Medulla oblongata (tissue), 1 donor: ENCODE data around the gene FNBP1.

Source experiments
- DNase-seq: peaks from one replicate; pipeline ENCODE4 v3.0.0-alpha.2; 2015; ENCODE audit errors: extremely low spot score

FNBP1 gene

DNA sequence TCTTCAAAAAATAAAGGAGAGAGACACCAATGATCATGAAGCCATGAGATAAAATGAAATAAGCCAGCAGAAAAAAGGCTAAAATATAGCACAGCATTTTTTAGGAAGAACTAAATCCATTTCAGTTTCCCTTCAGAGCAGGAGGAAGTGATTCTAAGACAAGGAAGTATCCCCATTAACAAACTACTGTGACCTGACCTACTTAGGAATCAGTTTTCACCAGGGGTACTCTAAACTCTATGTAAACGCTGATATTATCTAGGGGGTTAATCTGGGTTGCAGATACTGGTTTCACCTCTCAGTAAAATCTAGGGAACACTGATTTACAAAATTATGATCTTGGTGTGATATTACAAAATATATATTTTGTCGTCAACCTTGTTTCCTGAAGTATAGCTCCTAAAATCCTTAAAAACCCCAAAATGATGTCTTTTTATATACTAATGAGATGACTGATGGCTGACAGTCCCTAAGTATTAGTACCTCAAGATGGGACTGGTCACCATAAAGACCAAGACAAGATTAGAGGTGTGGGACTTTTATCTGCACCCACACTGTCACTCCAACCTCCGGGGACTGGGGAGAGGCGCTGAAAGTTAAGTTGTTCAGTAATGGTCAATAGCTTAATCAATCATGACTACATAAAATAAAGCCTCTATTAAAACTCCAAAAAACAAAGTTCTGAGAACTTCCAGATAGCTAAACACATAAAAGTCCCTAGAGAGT, 2.9 kb upstream of the FNBP1 start:
- DNase-seq = no peak

DNA sequence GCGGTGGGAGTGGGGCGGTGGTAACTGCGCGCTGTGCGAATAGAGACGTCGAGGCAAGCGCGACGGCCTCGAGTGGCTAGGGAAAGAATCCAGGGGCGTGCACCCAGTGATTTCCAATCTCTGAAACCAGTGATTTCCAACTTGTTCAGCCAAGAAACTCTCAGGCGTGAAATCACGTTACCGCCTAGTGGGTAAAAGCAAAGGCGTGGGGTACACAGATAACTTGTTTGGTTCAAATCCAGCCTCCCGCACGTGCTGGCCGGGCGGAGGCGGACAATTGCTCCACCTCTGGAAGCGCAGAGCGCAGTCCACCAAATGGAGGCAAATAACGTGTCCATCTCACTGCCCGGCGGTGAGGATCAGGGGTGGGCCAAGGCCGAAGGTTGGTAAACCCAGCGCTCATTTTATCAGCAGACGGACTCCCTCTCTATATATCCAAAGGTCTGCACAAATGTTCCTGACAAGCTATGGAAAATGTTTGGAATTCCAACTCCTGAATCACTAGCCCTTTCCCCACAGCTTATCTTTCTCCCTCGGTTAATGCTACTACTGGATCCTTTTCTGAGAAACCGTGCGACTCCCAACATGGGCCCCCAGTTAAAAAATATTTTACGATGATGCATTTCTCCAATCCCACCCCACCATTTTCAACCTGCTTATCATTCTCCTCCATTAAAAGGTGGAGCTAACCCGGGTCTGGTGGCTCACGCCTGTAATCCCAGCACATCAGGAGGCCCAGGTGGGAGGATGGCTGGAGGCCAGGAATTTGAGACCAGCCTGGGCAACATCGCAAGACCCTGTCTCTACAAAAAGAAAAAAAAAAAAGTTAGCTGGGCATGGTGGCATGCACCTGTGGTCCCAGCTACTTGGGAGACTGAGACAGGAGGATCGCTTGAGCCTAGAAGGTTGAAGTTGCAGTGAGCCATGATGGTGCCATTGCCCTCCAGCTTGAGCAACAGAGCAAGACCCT, 950 bp upstream of the FNBP1 start:
- no peak for DNase-seq

DNA sequence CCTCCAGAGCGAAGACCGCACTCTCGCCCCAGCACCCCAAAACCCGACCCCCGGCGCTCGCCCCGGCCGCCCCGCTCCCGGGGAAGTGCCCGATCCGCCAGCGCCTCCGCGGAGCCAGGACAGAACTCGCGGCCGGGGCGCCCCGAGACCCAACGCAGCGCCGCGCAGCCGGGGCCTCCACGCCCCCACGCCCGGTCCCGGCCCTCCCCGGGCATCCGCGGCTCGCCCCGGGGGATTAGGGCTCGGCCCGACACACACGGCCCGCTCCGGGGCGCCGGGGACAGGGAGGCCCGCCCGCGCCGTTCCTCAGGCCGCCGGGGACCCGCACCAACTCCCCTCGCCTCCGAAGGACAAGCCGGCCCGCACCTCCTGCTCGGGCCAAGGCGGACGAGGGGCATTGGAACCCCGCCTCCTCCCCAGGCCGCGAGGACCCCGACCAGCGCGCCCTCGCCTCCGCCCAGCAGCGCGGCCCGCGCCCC, 544 bp downstream of the FNBP1 start:
- no peak for DNase-seq

DNA sequence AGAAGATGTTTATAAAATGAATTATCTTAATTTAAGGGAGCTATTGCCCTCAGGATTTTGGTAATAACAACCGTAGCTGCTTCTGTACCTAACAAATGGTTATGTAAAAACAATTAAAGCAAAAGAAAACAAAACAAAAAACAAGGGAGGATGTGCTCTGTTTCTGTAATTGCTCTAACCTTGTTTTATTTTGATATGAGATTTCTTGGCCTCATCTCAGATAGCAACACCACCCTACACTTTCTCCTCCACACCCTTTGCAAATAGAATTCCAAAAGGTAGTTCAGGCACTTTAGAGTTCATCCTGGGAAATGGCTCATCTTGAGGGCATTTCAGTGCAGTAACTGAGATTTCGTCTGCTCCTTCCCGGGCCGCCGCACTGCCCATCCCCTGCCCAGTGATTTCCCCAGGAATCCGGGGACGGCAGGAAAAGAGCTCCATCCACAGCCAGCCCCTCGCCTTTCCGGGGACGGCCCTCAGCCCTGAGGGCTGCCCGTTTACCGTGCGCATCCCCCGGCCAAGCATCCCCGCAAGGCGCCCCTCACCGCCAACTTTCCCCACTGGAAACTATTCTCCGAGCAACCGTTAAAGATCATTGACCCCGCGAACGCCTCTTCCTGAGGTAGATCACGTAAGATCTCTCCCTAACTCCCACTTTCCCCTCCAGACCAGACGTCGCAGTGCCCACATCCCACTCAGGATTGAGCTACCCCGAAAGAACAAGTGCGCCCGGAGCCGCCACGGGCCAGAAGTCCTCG, 1.2 kb downstream of the FNBP1 start:
- peak; percentile 49 for DNase-seq

DNA sequence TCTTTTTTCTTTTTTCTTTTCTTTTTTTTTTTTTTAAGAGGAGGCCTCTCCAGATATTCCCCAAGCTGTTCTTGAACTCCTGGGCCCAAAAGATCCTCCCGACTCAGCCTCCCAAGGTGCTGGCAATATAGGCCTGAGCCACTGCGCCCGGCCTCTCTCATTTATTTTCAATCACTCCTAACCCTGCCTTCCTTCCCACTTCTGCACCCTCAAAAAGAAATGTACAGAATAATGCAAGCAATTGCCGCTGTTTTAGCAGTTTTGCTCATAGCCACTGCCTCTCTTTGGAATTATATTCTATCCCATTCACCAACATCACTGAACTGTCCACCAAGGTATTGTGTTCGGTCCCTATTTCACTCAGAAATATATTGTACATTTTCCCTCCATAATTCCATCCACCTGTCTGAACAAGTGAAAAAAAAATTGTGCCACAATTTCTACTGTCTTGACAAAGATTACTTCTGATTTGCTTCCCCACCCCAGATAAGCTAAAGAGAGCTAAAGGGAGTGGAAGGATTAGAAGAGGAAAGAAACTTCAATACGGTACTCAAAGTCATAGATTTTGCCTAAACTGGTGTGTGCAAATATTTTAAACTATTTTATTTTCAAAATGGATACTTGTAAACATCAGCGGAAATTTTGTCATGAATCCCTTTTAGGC, 1.9 kb downstream of the FNBP1 start:
- DNase-seq = no peak

DNA sequence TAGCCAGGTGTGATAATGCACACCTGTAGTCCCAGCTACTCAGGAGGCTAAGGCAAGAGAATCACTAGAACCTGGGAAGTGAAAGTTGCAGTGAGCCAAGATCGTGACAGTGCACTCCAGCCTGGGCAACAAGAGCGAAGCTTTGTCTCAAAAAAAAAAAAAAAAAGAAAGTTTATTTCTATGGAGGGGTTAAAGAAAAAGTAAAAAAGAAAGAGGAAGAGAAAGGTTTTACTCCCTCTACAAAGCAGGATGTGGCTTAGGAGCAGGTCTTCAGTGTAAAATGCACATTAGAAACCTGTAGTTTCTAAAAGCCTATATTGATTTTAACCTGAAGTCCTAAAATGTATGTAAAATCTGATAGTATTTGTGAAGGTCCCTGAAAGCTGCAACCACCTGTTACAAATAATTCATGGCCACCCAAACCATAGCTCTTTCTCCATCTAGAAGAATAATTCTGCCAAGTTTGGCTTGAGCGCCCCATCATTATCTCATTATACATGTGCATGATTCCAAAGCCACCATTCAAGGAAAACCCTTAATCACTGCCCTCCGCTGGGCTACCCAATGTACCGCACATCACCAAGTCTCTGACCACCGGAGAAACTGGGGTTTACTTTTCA, 3.4 kb downstream of the FNBP1 start:
- DNase-seq = peak; percentile 65

DNA sequence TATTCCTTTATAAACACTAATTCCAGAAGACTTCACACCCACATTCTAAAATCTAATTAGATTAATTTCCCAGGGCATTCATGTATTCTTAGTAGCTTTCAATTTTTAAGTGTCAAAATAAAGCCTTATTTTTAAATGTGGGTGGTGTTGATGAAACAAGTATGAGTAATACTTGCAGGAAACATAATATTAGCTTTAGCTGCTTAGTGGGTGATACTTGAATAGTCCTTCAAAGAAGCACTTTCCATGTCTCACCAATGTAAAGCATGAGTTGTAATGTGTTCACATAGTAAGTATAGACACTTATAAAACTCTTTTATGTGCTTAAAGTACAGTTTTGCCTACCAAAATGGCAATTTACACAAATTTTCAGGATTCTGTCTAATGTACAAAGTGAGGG, 6.9 kb downstream of the FNBP1 start:
- DNase-seq = no peak

DNA sequence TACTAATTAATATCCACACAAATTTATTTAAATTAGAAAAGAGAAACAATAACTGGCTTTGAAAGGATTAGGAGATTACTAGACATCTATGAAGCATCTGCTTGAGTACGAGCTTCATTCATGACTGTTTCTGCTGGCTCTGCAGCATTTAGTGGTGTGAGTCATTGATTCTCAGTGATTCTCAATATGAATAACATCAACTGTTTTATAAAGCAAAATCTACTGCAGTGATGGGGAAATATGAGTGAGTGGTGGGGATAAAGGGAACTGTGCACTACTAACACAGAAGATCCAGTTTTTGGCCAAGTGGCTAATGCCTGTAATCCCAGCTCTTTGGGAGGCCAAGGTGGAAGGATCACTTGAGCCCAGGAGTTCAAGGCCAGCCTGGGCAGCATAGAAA, 8.4 kb downstream of the FNBP1 start:
- DNase-seq = no peak

DNA sequence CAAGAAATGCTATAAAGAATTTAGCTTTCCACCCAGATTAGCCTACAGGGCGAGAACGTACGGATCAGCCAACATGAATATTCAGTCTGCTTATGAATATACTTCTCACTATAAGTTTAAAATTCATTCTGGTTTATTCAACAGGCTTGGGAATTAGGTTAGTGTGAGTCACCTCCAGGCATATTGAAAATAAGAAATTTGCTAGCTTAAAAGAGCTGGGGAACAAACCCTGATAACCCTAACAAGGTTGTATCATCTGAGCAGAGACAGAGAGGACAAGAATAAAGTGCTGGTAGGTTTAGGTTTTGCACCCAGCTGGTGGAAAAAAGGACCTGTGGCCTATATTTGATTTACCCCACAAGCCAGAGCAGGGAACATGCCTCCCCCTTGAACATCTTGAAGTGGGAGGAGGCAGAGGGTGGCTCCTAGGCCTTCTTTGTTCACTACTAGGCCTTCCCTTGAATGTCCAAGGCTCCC, 12.3 kb downstream of the FNBP1 start:
- no peak for DNase-seq

DNA sequence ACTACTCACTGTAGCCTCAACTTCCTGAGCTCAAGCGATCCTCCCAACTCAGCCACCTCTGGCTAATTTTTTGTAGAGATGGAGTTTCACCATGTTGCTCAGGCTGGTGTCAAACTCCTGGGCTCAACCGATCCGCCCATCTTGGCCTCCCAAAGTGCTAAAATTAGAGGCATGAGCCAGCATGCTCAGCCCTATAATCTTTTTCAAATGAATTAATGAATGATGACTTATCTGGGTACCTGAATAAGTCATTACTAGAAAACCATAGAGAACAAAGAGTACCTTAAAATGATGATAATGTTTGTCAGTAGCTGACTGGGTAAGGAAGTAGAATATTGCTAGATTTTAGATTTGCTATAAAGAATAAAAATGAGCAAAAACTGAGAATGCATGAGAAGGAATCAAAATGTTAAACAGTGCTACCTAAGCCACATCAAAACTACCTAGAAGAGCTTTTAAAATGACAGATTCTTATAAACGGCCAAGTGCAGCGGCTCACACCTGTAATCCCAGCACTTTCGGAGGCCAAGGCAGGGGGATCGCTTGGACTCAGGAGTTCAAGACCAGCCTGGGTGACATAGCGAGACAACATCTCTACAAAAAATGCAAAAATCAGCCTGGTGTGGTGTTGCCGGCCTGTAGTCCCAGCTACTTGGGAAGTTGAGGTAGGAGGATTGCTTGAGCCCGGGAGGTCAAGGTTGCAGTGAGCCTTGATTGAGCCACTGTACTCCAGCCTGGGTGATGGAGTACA, 13.6 kb downstream of the FNBP1 start:
- no peak for DNase-seq

DNA sequence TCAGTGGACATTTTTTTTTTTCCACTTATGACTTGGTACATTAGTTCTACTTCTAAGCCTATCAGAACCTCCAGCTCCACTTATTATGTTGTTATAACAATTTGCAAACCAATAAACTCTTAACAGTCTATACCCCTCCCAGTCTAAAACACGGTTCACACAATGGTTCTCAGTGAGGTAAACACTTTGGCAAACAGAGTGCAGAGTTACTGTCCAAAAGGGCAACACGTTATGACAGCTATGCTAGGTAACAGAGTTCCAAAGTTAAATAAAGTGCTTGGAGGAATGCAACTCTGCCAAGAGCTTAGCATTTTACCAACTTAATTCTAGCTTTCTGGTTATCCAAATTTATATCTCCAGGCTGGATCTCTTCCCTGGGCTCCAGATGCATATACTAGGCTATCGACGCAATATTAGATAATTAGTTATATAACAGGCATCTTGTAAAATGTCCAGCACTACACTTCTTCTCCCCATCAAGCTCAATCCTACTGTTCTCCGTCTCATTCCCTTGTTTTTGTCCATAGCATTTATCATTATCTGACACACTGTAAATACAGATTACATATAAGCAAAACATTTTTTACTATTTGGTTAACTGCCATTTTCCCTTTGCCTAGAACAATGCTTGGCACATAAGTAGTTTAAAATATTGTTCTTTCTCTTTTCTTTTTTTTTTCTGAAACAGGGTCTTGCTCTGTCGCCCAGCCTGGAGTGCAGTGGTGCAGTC, 14.3 kb downstream of the FNBP1 start:
- no peak for DNase-seq

DNA sequence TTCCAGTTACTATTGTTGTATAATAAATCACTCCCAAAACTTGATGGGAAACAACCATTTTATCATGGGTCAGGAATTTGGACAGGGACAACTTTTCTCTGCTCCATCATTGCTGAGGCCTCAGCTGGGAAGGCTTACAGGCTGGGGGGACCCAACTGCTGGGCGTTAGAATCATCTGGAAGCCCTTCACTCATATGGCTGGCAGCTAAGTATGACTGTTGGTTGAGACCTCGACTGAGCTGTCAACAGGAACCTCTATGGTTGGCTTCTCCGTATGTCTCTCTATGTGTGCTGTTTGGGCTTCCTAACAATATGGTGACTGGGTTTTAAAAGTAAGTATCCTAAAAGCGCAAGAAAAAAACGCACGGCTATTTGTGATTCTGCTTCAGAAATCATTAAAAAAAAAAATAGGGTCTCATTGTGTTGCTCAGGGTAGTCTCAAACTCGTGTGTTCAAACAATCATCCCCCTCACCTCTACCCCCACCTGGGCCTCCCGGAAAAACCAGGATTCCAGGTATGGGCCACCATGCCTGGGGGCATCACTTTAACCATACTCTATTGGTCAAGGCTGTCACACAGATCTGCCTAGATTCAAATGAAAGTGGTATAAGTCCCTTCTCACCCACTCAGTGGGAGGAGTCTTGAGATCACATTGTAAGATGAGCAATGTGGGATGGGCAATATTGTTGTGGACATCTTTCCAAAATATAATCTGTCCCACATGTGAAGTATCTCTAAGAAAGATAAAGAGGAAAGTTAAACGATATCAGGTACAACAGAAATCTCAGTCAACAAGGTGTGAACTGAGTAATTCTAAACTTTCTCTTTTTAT, 15.2 kb downstream of the FNBP1 start:
- DNase-seq = no peak

DNA sequence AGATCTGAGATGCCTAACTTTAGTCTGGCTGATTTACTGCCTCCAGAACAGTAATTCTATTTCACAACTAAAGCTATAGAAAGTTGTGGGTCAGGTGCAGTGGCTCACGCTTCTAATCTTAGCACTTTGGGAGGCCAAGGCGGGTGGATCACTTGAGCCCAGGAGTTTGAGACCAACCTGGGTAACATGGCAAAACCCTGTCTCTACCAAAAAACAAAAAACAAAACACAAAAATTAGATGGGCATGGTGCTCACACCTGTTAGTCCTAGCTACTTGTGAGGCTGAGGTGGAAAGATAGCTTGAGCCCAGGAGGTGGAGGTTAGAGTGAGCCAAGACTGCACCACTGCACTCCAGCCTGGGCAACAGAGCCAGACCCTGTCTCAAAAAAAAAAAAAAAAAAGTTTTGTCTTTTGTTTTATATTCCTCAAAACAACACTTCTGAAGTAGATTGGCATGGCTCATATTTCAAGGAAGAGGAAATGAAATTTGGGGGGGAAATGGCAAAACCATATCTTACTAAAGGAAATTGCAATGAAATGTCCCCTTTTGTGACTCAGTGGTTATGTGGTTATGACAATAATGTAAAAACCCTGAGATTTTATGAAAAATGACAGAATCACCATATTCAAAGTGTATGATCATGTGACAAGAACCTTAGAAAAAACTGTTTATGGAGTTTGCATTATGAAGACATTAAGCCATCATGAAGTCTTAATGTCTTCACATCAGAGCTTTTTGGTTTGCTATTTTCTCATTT, 16.2 kb downstream of the FNBP1 start:
- no peak for DNase-seq

DNA sequence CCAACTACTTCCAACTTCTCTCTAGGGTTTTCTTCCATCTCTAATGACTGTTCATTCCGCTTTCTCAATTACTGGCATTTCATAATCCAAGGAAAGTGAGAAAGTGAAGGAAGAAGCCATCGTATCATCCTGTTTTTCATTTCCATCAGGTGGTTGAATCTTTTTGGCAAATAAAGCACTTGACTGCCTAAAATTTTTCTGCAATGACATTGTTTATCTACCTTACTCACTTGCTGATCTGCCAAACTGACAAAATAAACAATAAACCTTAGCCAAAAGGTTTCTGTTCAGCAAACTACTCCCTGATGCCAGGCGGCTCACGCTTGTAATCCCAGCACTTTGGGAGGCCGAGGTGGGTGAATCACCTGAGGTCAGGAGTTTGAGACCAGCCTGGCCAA, 18.4 kb downstream of the FNBP1 start:
- DNase-seq = no peak

DNA sequence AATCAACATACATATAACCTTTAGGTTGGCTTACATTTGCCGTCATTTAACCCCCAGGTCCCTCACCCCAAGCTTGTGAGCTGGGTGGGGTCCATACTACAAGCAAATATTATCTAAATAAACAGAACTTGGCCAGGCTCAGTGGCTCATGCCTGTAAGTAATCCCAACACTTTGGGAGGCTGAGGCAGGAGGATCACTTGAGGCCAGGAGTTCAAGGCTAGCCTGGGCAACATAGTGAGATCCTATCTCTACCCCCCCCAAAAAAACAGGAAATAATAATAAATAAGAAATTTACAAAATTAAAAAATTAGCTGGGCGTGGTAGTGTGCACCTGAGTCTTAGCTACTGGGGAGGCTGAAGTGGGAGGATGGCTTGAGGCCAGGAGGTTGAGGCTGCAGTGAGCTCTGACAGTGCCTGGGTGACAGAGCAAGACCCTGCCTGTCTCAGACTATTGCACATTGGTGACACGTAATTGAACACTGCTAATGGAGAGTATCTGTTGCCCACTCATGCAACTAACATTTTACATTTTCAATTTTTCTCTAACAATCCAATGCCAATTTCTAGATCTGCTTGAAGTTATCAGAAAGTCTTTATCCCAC, 18.9 kb downstream of the FNBP1 start:
- no peak for DNase-seq

DNA sequence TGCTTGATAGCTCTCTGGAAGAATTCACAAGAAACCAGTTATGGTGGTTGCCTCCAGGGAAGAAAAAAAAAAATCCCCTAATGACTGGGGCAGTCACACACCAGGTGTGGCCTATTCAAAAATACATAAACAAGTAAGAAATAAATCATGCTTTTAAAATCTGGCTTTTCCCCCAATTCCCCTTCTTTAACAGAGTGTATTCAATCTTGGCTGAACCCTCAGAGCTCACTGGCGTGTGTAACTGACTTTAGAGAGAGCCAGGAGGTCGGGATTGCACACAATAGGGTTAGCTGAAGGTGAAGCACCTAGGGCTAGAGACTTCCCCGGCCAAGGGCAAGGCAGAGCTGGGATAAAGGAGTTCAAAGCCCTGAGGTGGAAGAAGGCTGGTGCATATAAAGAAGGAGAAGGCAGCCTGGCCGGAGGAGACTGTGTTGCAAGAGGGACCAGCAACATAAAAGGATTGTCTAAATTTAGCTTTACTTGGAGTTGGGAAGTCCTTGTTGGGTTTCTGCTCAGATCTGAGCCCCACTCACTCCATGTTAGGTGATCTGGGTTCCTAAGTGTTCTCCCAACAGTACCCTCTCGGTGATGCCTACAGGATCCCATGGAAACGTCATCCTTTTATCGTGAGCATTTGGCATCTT, 19.7 kb downstream of the FNBP1 start:
- no peak for DNase-seq

DNA sequence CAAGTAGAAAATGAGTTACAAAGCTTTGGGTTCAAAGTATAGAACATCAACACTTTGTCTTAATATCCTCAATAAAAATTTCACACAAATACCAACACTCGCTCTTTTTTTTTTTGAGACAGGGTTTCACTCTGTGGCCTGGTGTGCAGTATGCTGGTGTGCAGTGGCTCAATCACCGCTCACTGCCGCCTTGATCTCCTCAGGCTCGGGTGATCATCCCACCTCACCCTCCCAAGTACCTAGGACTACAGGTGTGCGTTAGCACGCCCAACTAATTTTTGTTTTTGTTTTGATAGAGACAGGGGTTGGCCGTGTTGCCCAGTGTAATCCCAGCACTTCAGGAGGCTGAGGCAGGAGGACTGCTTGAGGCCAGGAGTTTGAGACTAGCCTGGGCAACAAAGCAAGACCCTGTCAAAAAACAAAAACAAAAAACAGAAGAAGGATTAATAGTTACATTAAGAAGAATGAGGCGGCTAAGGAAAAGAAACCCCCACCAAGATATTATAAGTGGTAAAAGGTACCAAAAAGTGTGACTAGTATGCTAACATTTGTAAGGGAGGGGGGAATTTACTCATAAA, 20.3 kb downstream of the FNBP1 start:
- no peak for DNase-seq
